Ovary (tissue), 9 donors: Measurements from ENCODE around the gene GLI3. TPM values are rescaled to one million over a fixed set of nuclear protein-coding genes. Genes with fewer than 3 reads are reported as not detected.

ENCODE experiments used
- DNase-seq, 5 donors: peaks; one replicate each; pipeline ENCODE4 v3.0.0-alpha.2; 2019 to 2020
- H3K27ac ChIP-seq, 2 donors: fragments of 200-600 bp; one replicate each; pipeline versions ENCODE4 v1.5.1 to v1.8.0; 2019 to 2022
- H3K27me3 ChIP-seq: fragments of 200-600 bp; one replicate; pipeline ENCODE4 v1.8.0; 2022
- H3K36me3 ChIP-seq: fragments of 200-600 bp; sonication (generic); one replicate; pipeline ENCODE4 v1.5.1; 2019
- H3K4me1 ChIP-seq: one replicate; pipeline ENCODE4 v1.8.1; 2013; ENCODE audit warnings: mild to moderate bottlenecking, moderate library complexity; ENCODE audit not compliant: insufficient read depth
- H3K4me3 ChIP-seq: fragments of 200-600 bp; sonication (generic); one replicate; pipeline ENCODE4 v1.5.1; 2017
- H3K9me3 ChIP-seq, 2 donors: fragments of 200-600 bp in 1 of 2; sonication (generic) in 1 of 2; one replicate each; pipeline versions ENCODE4 v1.5.1 to v1.8.1; 2013 to 2019; ENCODE audit warnings: mild to moderate bottlenecking in 1 of 2, moderate library complexity in 1 of 2
- EP300 ChIP-seq: sonication (generic); formaldehyde crosslinking; IDR thresholded peaks from one replicate; pipeline ENCODE4 v1.6.1; 2017; ENCODE audit warnings: antibody characterized with exemption
- POLR2A ChIP-seq: fragments of 450-650 bp; IDR thresholded peaks from one replicate; pipeline ENCODE4 v1.6.1; 2017; ENCODE audit warnings: antibody characterized with exemption, mild to moderate bottlenecking, moderate library complexity
- WGBS, 3 donors: extraction: QIAGEN DNeasy Blood & Tissue Kit in 1 of 3; methylation state at CpG; one replicate each; pipeline versions ENCODE4 v1.1.5 to v1.1.7; 2013 to 2017; 5-methylcytosine and 5-hydroxymethylcytosine counted together
- intact Hi-C, 4 donors: fragments of 100-400 bp; cut with DNase I; formaldehyde crosslinking; loops; one replicate each; pipeline versions ENCODE4 v1.11.0 to v1.15.1; 2022 to 2023
- polyA plus RNA-seq, 2 donors: library from polyadenylated mRNA; stranded (reverse); fragments of 200-250 nt in 1 of 2; fragments of 350-450 nt in 1 of 2; fragmentation: Illumina TruSeq in 1 of 2; extraction: RNeasy Lipid Tissue Mini Kit (QIAGEN cat#74804) in 1 of 2; gene quantifications; one replicate each; pipeline ENCODE4 v1.2.3, GENCODE V29; 2013 to 2014
- total RNA-seq, 7 donors: library from RNA; depleted of rRNA in 2 of 7; stranded (reverse); fragments of >200 nt in 2 of 7; fragmentation: NEBNext Ultra II Directional in 3 of 7; extraction: Animal tissue kit (Norgen Biotek cat#: 25700) in 3 of 7; gene quantifications; one replicate each; pipeline versions ENCODE4 v1.1.0 to v1.2.4, GENCODE V29; 2016 to 2023
- TF ChIP-seq, protein P1 (sequence below), 3 donors: fragments of 450-650 bp in 2 of 3; fragments of 200-600 bp in 1 of 3; IDR thresholded peaks; one replicate each; pipeline versions ENCODE4 v1.5.1 to v1.8.0; 2016 to 2022; ENCODE audit warnings: antibody characterized with exemption in 3 of 3, mild to moderate bottlenecking in 1 of 3
- donor health status: DM: no; HTN: no; CAD: no; lungs with moderate emphysema.
- donor health status: DM: no; HTN: no; CAD: no.
- donor health status: Bipolar disorder and iron deficiency.
- donor health status: DM: yes; HTN: yes; CAD: no.
- donor health status: DM: no; HTN: no; CAD: no.
- donor health status: DM: yes; HTN: yes; CAD: no.

GLI3 gene
- total and polyA plus RNA-seq, 9 donors = 9.5 to 67.1 (median 50.5) TPM

DNA sequence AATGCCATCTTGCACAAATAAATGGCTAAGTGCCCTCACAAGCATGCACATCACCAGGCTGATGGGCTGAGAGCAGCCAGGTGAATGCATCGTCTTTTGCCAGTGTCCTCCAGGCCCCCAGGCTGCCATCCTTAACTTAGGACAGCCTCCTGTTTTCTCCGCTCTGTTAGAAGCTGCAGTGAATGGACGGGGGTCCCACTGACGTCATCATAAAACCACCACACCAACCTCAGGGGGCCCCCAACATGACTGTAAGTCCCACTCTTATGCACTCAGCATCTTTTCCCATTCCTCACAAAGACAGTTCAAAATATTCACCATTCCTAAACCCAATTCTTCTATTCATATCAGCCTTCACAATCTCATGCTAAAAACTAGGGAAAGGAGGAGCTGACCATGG lies 34.4 kb downstream of the GLI3 start:
- no peak overlapping the region for H3K27ac ChIP-seq
- DNase-seq = no peak
- H3K4me3 ChIP-seq = no peak overlapping the region
- WGBS, 3 donors = 96 to 98% (median 96%) methylated on average over 4 of the region's 4 CpGs
- no peaks in the 10 kb centered on the region for H3K36me3 ChIP-seq
- no peaks in the 10 kb centered on the region for H3K9me3 ChIP-seq
- TF ChIP-seq, protein P1, sequence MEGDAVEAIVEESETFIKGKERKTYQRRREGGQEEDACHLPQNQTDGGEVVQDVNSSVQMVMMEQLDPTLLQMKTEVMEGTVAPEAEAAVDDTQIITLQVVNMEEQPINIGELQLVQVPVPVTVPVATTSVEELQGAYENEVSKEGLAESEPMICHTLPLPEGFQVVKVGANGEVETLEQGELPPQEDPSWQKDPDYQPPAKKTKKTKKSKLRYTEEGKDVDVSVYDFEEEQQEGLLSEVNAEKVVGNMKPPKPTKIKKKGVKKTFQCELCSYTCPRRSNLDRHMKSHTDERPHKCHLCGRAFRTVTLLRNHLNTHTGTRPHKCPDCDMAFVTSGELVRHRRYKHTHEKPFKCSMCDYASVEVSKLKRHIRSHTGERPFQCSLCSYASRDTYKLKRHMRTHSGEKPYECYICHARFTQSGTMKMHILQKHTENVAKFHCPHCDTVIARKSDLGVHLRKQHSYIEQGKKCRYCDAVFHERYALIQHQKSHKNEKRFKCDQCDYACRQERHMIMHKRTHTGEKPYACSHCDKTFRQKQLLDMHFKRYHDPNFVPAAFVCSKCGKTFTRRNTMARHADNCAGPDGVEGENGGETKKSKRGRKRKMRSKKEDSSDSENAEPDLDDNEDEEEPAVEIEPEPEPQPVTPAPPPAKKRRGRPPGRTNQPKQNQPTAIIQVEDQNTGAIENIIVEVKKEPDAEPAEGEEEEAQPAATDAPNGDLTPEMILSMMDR (IDR thresholded peaks at IDR 0.05) = no peak
- TF ChIP-seq EP300 (no peak), POLR2A (no peak)
- no peaks in the 10 kb centered on the region for H3K27me3 ChIP-seq
- intact Hi-C loops = no loop called here
- H3K4me1 ChIP-seq = peaks cover 7% of the 10 kb centered on the region

DNA sequence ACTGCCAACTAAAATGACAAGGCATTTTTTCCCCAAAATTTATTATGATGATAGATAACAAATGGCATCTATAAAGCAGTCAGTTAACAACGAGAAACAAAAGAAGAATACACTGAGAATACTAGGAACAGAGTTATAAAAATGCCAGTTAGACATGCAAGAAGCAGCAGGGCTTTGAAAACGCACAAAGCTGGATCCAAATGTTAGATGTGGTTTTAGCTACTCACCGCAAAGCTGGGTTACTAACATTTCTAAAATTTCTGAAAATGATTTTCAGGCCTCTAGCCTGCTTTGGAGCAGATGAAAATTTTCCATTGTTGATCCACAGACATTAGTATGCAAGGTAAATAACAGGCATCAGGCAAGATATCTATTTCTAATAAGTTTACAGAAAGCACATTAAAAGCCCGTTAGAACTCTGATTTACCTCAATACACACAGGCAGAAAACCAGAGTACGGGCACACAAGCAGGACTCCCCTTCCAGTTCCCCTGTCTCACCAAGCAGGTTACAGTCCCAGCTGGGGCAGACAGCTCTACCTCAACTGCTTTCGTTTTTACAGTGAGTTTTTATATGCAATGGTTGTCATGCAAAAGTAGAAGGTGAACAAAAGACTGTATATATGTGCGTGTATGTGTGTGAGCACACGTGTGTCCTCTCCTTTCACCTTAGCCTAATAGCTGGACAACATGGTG lies 37.9 kb downstream of the GLI3 start:
- H3K27me3 ChIP-seq = no peaks in the 10 kb centered on the region
- H3K4me1 ChIP-seq = peaks cover 23% of the 10 kb centered on the region
- WGBS, 3 donors = 48 to 55% (median 50%) methylated on average over 8 of the region's 8 CpGs
- intact Hi-C loops = loop anchor here in 1 of 4 donors (5.0 kb wide), 1 partner anchor 38 kb away; the partner anchor contains the start of gene GLI3
- no peak for DNase-seq
- no peak overlapping the region for H3K4me3 ChIP-seq
- TF ChIP-seq POLR2A (no peak), EP300 (no peak)
- TF ChIP-seq, protein P1 (IDR thresholded peaks at IDR 0.05) = no peak
- no peak overlapping the region for H3K27ac ChIP-seq
- H3K36me3 ChIP-seq = no peaks in the 10 kb centered on the region
- no peaks in the 10 kb centered on the region for H3K9me3 ChIP-seq

DNA sequence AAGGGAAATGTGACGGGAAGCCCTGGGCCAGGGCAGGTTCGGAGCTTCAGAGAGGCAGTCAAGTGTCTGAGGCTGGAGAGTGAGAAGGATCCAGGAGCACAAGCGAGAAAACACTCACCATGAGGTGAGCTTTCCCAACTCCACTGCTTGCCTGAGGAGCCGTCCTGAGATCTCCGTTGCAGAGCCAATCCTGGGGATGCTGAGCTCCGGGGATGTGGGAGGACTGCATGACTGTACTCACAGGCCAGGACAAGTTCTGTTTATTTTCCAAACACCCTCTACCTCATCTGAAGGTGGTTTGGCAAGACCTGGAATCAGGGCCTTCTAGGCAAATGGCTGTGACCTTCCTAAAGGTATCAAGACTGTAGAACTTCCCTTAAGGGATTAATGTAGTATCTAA lies 38.7 kb downstream of the GLI3 start:
- Histone ChIP-seq H3K4me1 (peaks cover 23% of the 10 kb centered on the region), H3K36me3 (no peaks in the 10 kb centered on the region), H3K9me3 (no peaks in the 10 kb centered on the region), H3K27me3 (no peaks in the 10 kb centered on the region), H3K27ac (peak overlapping the region in 1 of 2 donors; percentile 68), H3K4me3 (no peak overlapping the region)
- WGBS, 3 donors = 60 to 72% (median 70%) methylated on average over 6 of the region's 6 CpGs
- intact Hi-C loops = loop anchor here in 1 of 4 donors (5.0 kb wide), 1 partner anchor 39 kb away; the partner anchor contains the start of gene GLI3
- TF ChIP-seq POLR2A (no peak), EP300 (no peak)
- TF ChIP-seq, protein P1 (IDR thresholded peaks at IDR 0.05) = no peak
- peak in 3 of 5 donors; percentile 38 to 42 (median 39) for DNase-seq

DNA sequence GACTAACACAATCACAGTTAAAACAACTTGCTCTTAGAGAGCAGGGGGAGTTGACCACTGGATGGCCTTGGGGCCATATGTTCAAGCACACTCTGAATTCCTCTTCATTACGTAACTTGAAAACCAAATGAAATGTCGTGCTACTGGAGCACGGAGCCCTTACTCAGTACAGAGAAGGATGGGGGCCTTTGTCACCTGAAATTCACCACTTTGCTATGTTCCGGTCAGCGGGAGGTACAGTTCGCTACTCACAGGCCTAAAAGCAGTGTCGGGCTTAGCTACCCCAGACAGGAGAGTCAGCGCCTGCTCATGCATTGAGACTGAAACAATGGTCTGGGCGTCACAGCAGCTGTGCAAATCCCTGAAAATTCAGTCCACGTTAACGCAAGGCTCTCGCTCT lies 39.6 kb downstream of the GLI3 start:
- peaks cover 27% of the 10 kb centered on the region for H3K4me1 ChIP-seq
- no peak overlapping the region for H3K4me3 ChIP-seq
- peak overlapping the region; percentile 9 to 68 for H3K27ac ChIP-seq
- TF ChIP-seq POLR2A (no peak), EP300 (no peak)
- TF ChIP-seq, protein P1 (IDR thresholded peaks at IDR 0.05) = no peak
- no peaks in the 10 kb centered on the region for H3K9me3 ChIP-seq
- peak; percentile 43 to 72 (median 64) for DNase-seq
- 39 to 60% (median 44%) methylated on average over 12 of the region's 12 CpGs for WGBS, 3 donors
- intact Hi-C loops = loop anchor here in 1 of 4 donors (5.0 kb wide), 1 partner anchor 40 kb away; the partner anchor contains the start of gene GLI3
- H3K27me3 ChIP-seq = no peaks in the 10 kb centered on the region
- H3K36me3 ChIP-seq = no peaks in the 10 kb centered on the region
